22Rv1 (cell line): ENCODE measurements around the gene ZNF329.

ENCODE experiments used
- CTCF ChIP-seq: fragments of 450-650 bp; IDR thresholded peaks from 2 replicates; pipeline ENCODE4 v1.5.1; 2017; ENCODE audit warnings: mild to moderate bottlenecking
- ZFX ChIP-seq: fragments of 450-650 bp; IDR thresholded peaks from 2 replicates; pipeline ENCODE4 v1.6.1; 2017; ENCODE audit warnings: antibody characterized with exemption, borderline replicate concordance

GRCh38 chr19:58182577-58182988 lies 32.0 kb upstream of the ZNF329 start:
- no peak for TF ChIP-seq CTCF
- no peak for TF ChIP-seq ZFX
